ENCODE results near the gene DHRS3.
"Not testable (repeated sequence)": the region's sequence is repeated elsewhere in the genome, so short reads cannot be mapped to it uniquely, and the experiment has no call there.

The DHRS3 gene

GRCh38 chr1:12539320-12539704 is 78.7 kb downstream of the DHRS3 start:
- DNase-seq (ENCODE audit: low spot score) = no peak

GRCh38 chr1:12538536-12538935 is 79.5 kb downstream of the DHRS3 start:
- DNase-seq (ENCODE audit: low spot score) = not testable (repeated sequence)

- no peak for DNase-seq (ENCODE audit: low spot score)
Observed at GRCh38 chr1:12537906-12538461, 80.0 kb downstream of the DHRS3 start.

- no peak for DNase-seq (ENCODE audit: low spot score)
Observed at GRCh38 chr1:12537294-12537693, 80.7 kb downstream of the DHRS3 start.

- DNase-seq (ENCODE audit: low spot score) = no peak
Observed at GRCh38 chr1:12536023-12536639, 81.9 kb downstream of the DHRS3 start.

GRCh38 chr1:12532405-12533315 is 85.3 kb downstream of the DHRS3 start:
- no peak for DNase-seq (ENCODE audit: low spot score)

GRCh38 chr1:12531179-12531499 is 86.9 kb downstream of the DHRS3 start:
- DNase-seq (ENCODE audit: low spot score) = no peak

GRCh38 chr1:12530462-12531178 is 87.4 kb downstream of the DHRS3 start:
- no peak for DNase-seq (ENCODE audit: low spot score)

GRCh38 chr1:12529640-12530174 is 88.3 kb downstream of the DHRS3 start:
- no peak for DNase-seq (ENCODE audit: low spot score)

GRCh38 chr1:12528021-12528852 is 89.8 kb downstream of the DHRS3 start:
- peak; percentile 67 for DNase-seq (ENCODE audit: low spot score)

- DNase-seq (ENCODE audit: low spot score) = no peak
Observed at GRCh38 chr1:12527564-12527963, 90.4 kb downstream of the DHRS3 start.

- DNase-seq (ENCODE audit: low spot score) = no peak
Observed at GRCh38 chr1:12525311-12526181, 92.5 kb downstream of the DHRS3 start.

- DNase-seq (ENCODE audit: low spot score) = no peak
Observed at GRCh38 chr1:12524266-12524665, 93.7 kb downstream of the DHRS3 start.

GRCh38 chr1:12522780-12523179 is 95.2 kb downstream of the DHRS3 start:
- not testable (repeated sequence) for DNase-seq (ENCODE audit: low spot score)

- no peak for DNase-seq (ENCODE audit: low spot score)
Observed at GRCh38 chr1:12521096-12521495, 96.9 kb downstream of the DHRS3 start.

GRCh38 chr1:12519693-12520364 is 98.2 kb downstream of the DHRS3 start:
- DNase-seq (ENCODE audit: low spot score) = no peak

- peak; percentile 64 for DNase-seq (ENCODE audit: low spot score)
Observed at GRCh38 chr1:12518931-12519692, 98.9 kb downstream of the DHRS3 start.

Measured in GM03348 (cell line).